ENCODE data around the gene FAIM2.

Gene FAIM2

DNA sequence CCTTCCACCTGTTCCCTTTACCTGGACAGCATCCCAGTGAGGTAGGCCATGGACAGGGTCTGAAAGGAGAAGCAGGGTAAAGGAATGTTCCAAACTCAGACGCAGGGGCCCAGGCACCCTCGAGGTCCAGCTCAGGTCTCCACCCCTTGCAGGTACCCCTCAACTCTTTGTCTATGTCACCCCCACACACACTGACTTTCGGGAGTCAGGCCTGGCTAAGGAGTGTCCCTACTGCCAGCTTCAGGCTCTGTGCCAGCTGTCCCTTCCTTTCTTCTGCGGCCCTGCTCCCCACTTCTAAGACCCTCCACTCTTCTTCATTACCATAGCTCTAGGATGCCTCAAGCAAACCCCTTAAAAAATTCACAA, 13.6 kb downstream of the FAIM2 start:
- Histone ChIP-seq H3K9me3 (ENCODE audit: insufficient read depth, low read depth, low read length) (no peaks in the 10 kb centered on the region), H3K9ac (ENCODE audit: low read depth, low read length) (no peak overlapping the region), H3K27ac (ENCODE audit: low read length) (no peak overlapping the region), H3K36me3 (ENCODE audit: insufficient read depth, low read depth, low read length) (no peaks in the 10 kb centered on the region), H3K4me3 (ENCODE audit: low read length) (no peak overlapping the region), H3K27me3 (ENCODE audit: insufficient read depth, low read length) (0 out of 2 replicates have a peak, but pooled peaks cover 2% of the 10 kb centered on the region), H3K4me1 (ENCODE audit: insufficient read depth, low read length) (peaks cover 11% of the 10 kb centered on the region)

DNA sequence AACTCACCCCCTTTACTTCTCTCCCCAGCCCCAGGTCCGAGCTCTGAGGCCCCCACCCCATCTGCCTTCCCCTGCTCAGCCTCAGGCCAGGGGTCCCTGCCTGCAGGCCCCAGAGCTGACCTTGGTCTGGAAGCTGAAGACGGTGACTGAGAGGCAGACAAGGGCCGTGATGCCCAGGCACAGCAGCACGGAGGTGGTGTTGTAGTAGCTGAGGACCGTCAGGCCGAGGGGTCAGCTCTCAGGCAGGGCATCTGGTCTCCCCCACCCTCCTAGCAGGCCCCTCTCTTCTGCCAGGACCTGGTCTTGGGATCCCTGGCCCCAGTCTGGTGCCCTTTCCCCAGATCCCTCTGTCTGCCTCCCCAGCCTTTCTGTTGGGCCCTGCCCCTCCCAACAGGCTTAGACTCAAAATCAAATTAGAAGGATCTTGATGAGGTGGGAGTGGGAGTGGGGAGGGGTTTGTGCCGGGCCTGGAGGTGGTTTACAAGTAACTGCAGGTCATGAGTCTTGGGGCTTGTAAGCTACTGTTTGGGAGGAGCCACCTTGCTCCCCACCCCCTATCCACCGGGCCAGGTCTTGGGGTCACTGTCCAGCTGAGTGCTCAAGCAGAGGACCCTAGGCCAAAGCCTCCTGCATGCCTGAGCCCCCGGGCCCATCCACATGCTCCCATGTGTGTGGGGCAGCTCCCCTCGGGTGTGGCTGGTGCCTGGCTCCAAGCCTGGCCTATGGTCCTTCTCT, 14.2 kb downstream of the FAIM2 start:
- H3K9me3 ChIP-seq (ENCODE audit: insufficient read depth, low read depth, low read length): no peaks in the 10 kb centered on the region
- no peak overlapping the region for H3K9ac ChIP-seq (ENCODE audit: low read depth, low read length)
- no peak overlapping the region for H3K4me3 ChIP-seq (ENCODE audit: low read length)
- H3K27me3 ChIP-seq (ENCODE audit: insufficient read depth, low read length): no peaks in the 10 kb centered on the region
- peaks cover 12% of the 10 kb centered on the region for H3K4me1 ChIP-seq (ENCODE audit: insufficient read depth, low read length)
- no peaks in the 10 kb centered on the region for H3K36me3 ChIP-seq (ENCODE audit: insufficient read depth, low read depth, low read length)
- no peak overlapping the region for H3K27ac ChIP-seq (ENCODE audit: low read length)

DNA sequence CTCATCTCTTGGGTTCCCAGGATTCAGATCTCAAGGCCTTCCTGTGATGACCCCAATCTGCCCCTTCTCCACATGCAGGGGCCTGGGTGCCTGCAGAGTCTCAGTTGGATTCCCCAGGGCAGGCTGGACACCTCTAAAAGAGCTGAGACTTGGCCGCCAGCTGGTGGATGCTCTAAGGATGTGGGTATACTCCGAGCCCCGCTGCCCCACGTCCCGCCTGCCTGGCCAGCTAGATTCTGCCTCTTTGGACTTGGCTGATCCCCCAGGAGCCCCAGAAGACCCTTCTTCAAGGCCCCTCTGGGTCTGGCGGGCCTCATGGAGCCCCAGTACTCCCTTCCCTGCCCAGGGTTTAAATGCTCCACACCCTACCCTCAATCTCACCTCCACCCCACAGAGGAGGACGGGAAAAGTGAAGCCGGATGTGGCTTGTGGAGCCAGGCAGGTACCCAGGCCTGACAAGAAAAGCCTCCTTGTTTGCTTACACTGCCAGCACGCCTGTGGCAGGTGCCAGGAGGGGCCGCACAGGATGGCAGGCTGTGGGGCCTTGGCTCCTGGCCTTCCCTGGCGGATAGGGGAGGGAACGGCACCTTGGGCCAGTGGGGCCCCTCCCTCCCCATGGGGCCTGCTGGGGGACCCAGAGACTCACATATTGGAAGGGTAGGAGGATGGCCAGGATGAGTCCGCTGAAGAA, 15.1 kb downstream of the FAIM2 start:
- H3K36me3 ChIP-seq (ENCODE audit: insufficient read depth, low read depth, low read length): no peaks in the 10 kb centered on the region
- H3K4me1 ChIP-seq (ENCODE audit: insufficient read depth, low read length): peaks cover 11% of the 10 kb centered on the region; the same call in 1 of the 2 replicates
- no peaks in the 10 kb centered on the region for H3K9me3 ChIP-seq (ENCODE audit: insufficient read depth, low read depth, low read length)
- H3K27me3 ChIP-seq (ENCODE audit: insufficient read depth, low read length): no peaks in the 10 kb centered on the region
- H3K27ac ChIP-seq (ENCODE audit: low read length): no peak overlapping the region
- H3K4me3 ChIP-seq (ENCODE audit: low read length): no peak overlapping the region
- no peak overlapping the region for H3K9ac ChIP-seq (ENCODE audit: low read depth, low read length)

DNA sequence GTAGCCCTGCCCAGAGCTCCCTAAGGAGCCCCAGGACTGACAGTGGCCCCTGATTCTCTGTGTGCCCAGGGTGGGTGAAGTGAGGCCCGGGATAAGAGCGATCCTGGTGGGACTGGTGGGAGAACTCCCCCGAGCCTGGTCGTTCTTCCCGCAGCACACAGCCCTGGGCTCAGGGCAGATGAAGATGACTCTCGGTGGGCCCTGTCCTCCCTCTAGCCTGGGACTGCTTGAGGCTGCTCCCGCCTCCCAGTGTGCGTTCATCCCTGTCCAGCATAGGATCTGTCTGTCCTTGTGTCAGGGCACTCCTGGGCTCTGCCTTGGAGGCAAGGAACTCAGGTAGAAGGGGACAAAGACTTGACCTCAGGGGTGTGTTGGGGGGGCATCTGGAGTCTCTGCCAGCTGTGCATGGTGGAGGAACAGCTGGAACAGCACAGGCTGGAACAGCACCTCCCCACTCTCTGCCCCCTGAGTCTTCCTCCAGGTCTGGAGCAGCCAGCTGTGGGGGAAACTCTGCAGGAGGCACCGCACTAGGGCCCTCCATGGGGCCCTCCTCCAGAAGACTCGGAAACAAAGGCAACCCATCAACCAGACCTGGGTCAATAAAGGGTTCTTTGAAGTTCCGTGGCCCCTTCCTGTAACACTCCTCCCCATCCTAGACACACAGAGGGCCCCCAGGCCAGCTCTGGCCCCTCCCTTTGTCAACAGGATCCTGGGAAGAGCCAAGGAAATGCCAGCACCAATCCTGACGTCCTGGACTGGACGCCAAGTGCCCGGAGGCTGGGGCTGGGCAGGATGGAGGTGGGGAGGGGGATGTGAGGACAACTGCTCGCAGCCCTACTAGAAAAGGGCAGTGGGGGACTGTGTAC, 15.9 kb downstream of the FAIM2 start:
- no peaks in the 10 kb centered on the region for H3K27me3 ChIP-seq (ENCODE audit: insufficient read depth, low read length)
- H3K36me3 ChIP-seq (ENCODE audit: insufficient read depth, low read depth, low read length): no peaks in the 10 kb centered on the region
- H3K9me3 ChIP-seq (ENCODE audit: insufficient read depth, low read depth, low read length): no peaks in the 10 kb centered on the region
- no peak overlapping the region for H3K27ac ChIP-seq (ENCODE audit: low read length)
- H3K4me3 ChIP-seq (ENCODE audit: low read length): no peak overlapping the region
- H3K9ac ChIP-seq (ENCODE audit: low read depth, low read length): 0 out of 2 replicates have a peak overlapping the region, but pooled peaks have one; percentile 21
- peaks cover 16% of the 10 kb centered on the region; the same call in 1 of the 2 replicates for H3K4me1 ChIP-seq (ENCODE audit: insufficient read depth, low read length)

DNA sequence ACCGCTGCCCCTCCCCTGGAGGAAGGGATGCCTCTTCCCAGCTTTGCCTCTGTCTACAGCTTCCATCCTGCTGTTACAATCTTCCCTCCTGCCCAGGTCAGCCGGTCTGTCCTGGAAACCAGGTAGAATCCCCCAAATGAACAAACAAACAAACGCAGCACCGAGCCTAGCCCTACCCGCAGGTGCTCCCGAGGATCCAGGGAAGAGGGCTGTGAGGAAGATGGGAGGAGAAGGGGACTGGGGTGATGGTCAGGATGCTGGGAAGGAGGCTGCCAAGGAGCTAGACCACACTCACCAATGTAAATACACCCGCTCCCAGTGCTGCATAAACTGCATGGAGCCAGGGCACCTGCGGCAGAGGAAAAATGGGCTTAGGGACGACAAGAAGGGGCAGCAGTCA, 16.6 kb downstream of the FAIM2 start:
- H3K4me1 ChIP-seq (ENCODE audit: insufficient read depth, low read length): peaks cover 19% of the 10 kb centered on the region; the same call in 1 of the 2 replicates
- no peaks in the 10 kb centered on the region for H3K36me3 ChIP-seq (ENCODE audit: insufficient read depth, low read depth, low read length)
- H3K9me3 ChIP-seq (ENCODE audit: insufficient read depth, low read depth, low read length): no peaks in the 10 kb centered on the region

DNA sequence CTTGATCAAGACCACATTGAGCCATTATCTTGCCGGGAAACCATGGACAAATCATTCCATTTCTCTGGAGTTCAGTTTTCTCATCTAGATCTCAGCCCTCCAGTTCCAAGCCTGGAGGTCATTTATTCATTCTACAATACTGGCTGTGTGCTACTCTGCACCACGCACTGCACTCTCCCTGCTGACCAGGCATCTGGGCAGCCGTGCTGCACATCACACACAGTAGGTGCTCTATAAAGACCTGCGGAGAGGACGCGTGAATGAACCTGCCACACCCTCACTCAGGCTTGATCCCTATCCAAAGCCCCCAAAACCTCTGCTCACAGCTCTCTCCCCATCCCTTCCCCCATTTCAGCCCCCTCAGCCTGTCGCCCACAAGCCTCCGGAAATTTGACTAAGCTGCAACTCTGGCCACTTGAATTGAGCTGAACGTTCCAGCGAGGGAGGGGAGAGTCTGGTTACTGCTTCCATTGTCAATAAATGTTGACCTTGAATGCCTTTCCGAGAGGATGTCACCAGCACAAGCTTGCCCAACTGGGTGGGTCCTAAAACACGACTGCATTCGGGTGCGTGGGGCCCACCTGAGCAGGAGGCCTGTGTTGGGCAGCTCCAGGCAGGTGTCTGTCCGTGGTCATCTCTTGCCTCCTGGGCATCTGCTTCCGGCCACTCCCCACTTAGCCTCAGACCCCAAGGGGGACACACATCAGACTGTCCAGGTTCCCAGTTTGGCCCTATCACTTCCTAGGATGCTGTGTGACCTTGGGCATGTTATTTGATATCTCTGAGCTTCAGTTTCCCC, 17.8 kb downstream of the FAIM2 start:
- H3K9me3 ChIP-seq (ENCODE audit: insufficient read depth, low read depth, low read length): no peaks in the 10 kb centered on the region
- H3K4me3 ChIP-seq (ENCODE audit: low read length): no peak overlapping the region
- H3K4me1 ChIP-seq (ENCODE audit: insufficient read depth, low read length): peaks cover 21% of the 10 kb centered on the region; the same call in 1 of the 2 replicates
- H3K36me3 ChIP-seq (ENCODE audit: insufficient read depth, low read depth, low read length): no peaks in the 10 kb centered on the region
- no peak overlapping the region for H3K9ac ChIP-seq (ENCODE audit: low read depth, low read length)
- no peaks in the 10 kb centered on the region for H3K27me3 ChIP-seq (ENCODE audit: insufficient read depth, low read length)
- H3K27ac ChIP-seq (ENCODE audit: low read length): no peak overlapping the region

More for the DNA sequence above, 16.6 kb downstream of the FAIM2 start:
- H3K9ac ChIP-seq (ENCODE audit: low read depth, low read length): no peak overlapping the region
- no peak overlapping the region for H3K4me3 ChIP-seq (ENCODE audit: low read length)
- H3K27ac ChIP-seq (ENCODE audit: low read length): no peak overlapping the region
- H3K27me3 ChIP-seq (ENCODE audit: insufficient read depth, low read length): no peaks in the 10 kb centered on the region

DNA sequence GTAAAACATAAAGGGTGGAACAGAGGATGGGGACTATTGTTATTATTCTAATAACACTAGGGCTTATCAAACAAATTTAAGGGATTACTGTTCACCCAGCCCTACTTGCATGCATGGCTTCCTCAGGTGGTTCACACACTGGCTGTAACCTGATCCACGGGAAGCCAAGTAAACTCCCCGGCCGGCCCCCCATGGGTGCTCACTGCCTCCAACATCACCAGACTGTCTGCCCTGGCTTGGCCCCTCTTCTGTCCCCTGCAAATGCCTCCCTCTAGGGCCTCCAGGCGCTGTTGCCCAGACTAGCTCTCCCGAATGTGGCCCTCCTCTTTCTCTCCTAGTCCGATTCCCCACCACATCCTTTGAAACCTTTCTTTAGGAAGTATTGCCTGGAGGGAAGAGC, 18.6 kb downstream of the FAIM2 start:
- Histone ChIP-seq H3K4me1 (ENCODE audit: insufficient read depth, low read length) (peaks cover 21% of the 10 kb centered on the region; the same call in 1 of the 2 replicates), H3K9ac (ENCODE audit: low read depth, low read length) (no peak overlapping the region), H3K9me3 (ENCODE audit: insufficient read depth, low read depth, low read length) (no peaks in the 10 kb centered on the region), H3K27me3 (ENCODE audit: insufficient read depth, low read length) (no peaks in the 10 kb centered on the region), H3K4me3 (ENCODE audit: low read length) (0 out of 2 replicates have a peak overlapping the region, but pooled peaks have one; percentile 10), H3K27ac (ENCODE audit: low read length) (no peak overlapping the region), H3K36me3 (ENCODE audit: insufficient read depth, low read depth, low read length) (no peaks in the 10 kb centered on the region)

DNA sequence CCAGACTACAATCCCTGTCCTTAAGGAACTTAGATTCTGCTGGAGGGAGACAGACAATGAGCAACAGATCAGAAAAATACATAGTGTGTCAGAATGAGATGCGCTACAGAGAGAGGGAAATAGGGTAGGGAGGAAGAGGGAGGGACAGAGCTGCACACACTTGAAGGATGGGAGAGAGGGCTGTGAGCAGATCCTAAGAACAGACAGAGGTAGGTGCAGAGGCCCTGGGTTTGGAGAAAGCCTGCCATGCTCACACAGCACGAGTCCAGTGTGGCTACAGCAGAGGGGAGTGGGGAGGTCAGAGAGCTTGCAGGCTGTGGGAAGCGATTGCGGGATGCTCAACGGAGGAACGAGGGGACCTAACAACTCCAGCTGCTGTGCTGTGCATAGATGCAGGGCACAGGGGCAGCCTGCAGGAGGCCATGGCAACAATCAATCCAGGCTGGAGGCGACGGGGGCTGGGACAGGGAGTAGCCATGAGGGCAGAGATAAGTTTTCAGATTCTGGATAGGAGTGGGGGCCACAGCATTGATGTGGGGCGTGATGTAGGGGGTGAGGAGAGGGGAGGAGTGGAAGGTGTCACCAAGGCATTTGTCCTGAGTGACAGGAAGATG, 20.7 kb downstream of the FAIM2 start:
- H3K9me3 ChIP-seq (ENCODE audit: insufficient read depth, low read depth, low read length): no peaks in the 10 kb centered on the region
- H3K9ac ChIP-seq (ENCODE audit: low read depth, low read length): no peak overlapping the region
- no peaks in the 10 kb centered on the region for H3K27me3 ChIP-seq (ENCODE audit: insufficient read depth, low read length)
- no peak overlapping the region for H3K4me3 ChIP-seq (ENCODE audit: low read length)
- H3K27ac ChIP-seq (ENCODE audit: low read length): no peak overlapping the region
- no peaks in the 10 kb centered on the region for H3K36me3 ChIP-seq (ENCODE audit: insufficient read depth, low read depth, low read length)
- peaks cover 21% of the 10 kb centered on the region; the same call in 1 of the 2 replicates for H3K4me1 ChIP-seq (ENCODE audit: insufficient read depth, low read length)

DNA sequence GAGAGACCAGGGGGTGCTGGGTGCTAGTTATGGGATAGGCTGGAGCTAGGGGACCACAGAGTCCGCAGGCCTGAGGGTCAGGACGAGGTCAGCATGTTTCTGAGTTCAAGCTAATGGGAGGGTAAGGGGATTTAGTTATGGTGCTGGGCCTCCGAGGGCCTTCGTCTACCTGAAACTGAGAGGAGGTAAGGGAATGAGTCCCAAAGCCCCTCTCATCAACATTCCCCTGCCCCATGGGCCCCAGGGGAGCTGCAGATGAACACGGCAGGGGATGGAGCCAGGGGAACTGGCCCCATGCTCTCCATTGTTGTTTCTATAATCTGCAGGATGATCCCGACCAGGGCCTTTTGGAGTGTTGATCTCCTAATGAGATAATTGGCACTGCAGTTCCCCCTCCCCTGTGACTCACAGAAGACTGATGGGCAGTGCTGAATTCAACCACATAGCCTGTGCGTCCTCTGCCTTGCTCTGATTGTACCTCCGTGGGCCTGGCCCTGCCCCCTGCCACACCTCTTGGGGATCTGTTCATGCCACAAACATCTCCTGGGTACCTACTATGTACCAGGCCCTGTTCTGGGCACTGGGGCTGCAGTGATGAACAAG, 21.4 kb downstream of the FAIM2 start:
- H3K4me3 ChIP-seq (ENCODE audit: low read length): no peak overlapping the region
- H3K9ac ChIP-seq (ENCODE audit: low read depth, low read length): no peak overlapping the region
- H3K27me3 ChIP-seq (ENCODE audit: insufficient read depth, low read length): no peaks in the 10 kb centered on the region
- no peaks in the 10 kb centered on the region for H3K36me3 ChIP-seq (ENCODE audit: insufficient read depth, low read depth, low read length)
- H3K27ac ChIP-seq (ENCODE audit: low read length): no peak overlapping the region
- H3K9me3 ChIP-seq (ENCODE audit: insufficient read depth, low read depth, low read length): no peaks in the 10 kb centered on the region
- H3K4me1 ChIP-seq (ENCODE audit: insufficient read depth, low read length): peaks cover 21% of the 10 kb centered on the region; the same call in 1 of the 2 replicates

DNA sequence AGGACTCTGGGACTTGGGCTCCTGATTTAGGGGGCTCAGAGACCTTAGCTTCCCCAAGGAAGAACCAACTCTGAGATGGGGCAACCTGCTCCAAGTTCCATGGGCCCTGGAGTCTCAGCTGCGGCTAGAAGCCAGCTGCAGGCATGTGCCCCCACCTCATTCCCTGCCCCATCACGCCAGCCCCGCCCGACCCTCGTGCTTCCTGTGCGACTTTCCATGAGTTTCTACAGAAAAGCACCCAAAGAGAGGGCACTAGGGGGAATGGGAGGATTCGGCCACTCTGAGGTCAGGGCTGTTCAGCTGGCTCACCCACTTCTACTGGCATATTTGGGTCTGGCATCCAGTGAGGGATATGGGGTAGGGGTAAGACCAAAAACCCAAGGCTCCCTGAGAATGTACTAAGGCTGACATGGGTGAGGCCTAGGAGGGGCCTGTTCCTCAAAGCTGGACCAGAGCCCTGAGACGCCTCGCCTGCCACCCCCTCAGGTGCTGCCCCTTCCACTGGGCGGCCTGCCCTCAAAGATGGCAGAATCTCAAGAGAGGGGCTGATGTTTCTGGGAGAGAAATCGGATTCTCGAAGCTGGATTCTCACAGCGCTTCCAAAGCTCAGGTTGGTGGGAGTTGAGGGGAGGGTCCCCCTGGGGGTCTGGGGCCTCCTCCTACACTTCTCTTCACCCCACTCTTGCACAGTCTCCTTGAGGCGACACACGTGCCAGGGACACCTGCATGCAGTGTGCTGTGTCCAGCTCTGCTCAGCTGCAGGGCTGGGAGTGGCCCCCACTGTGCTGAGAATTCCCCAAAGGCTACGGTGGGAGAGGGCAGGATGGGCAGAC, 22.1 kb downstream of the FAIM2 start:
- Histone ChIP-seq H3K27me3 (ENCODE audit: insufficient read depth, low read length) (no peaks in the 10 kb centered on the region), H3K36me3 (ENCODE audit: insufficient read depth, low read depth, low read length) (no peaks in the 10 kb centered on the region), H3K4me1 (ENCODE audit: insufficient read depth, low read length) (peaks cover 21% of the 10 kb centered on the region; the same call in 1 of the 2 replicates), H3K4me3 (ENCODE audit: low read length) (no peak overlapping the region), H3K27ac (ENCODE audit: low read length) (no peak overlapping the region), H3K9me3 (ENCODE audit: insufficient read depth, low read depth, low read length) (no peaks in the 10 kb centered on the region), H3K9ac (ENCODE audit: low read depth, low read length) (no peak overlapping the region)
